PFSK-1 (cell line): ENCODE measurements around the gene LENG9.

ENCODE experiments used
- FOXP2 ChIP-seq: optimal IDR thresholded peaks from 2 replicates; pipeline ENCODE3; 2011; ENCODE audit warnings: borderline replicate concordance, control low read depth, inconsistent platforms; ENCODE audit not compliant: insufficient read depth; ENCODE audit errors: extremely low read length, extremely low read depth
- POLR2AphosphoS5 ChIP-seq: IDR thresholded peaks from 2 replicates; pipeline ENCODE4 v1.6.1; 2012; ENCODE audit warnings: low read depth, mild to moderate bottlenecking, control low read depth, low read length, moderate library complexity
- REST ChIP-seq, 2 experiments: IDR thresholded peaks; 2 replicates each; pipeline versions ENCODE4 v1.6.1 to v1.8.0; 2011 to 2012; ENCODE audit warnings: low read depth in 2 of 2, low read length in 2 of 2, control low read depth in 1 of 2, inconsistent platforms in 1 of 2, mild to moderate bottlenecking in 1 of 2, moderate library complexity in 1 of 2; ENCODE audit not compliant: insufficient read depth in 1 of 2
- SIN3A ChIP-seq: IDR thresholded peaks from 2 replicates; pipeline ENCODE4 v1.6.1; 2012; ENCODE audit warnings: mild to moderate bottlenecking, low read length, moderate library complexity, borderline replicate concordance; ENCODE audit not compliant: insufficient read depth
- TAF1 ChIP-seq: IDR thresholded peaks from 2 replicates; pipeline ENCODE4 v1.6.1; 2012; ENCODE audit warnings: low read length, control low read depth, borderline replicate concordance; ENCODE audit not compliant: insufficient read depth

LENG9 gene

GRCh38 chr19:54440641-54441040 is 22.9 kb downstream of the LENG9 start:
- TF ChIP-seq SIN3A (no peak), REST (IDR thresholded peaks at IDR 0.05; ENCODE audit: insufficient read depth in 1 of 2, low read depth in 2 of 2, low read length in 2 of 2) (no peak), POLR2AphosphoS5 (no peak)

- TF ChIP-seq TAF1, result no peak
- no peak for TF ChIP-seq FOXP2
- TF ChIP-seq POLR2AphosphoS5, result no peak
- no peak for TF ChIP-seq SIN3A
- TF ChIP-seq REST (IDR thresholded peaks at IDR 0.05; ENCODE audit: insufficient read depth in 1 of 2, low read depth in 2 of 2, low read length in 2 of 2), result no peak
Observed at GRCh38 chr19:54439174-54439851, 24.3 kb downstream of the LENG9 start.

- no peak for TF ChIP-seq POLR2AphosphoS5
- TF ChIP-seq REST (IDR thresholded peaks at IDR 0.05; ENCODE audit: insufficient read depth in 1 of 2, low read depth in 2 of 2, low read length in 2 of 2), result no peak
- no peak for TF ChIP-seq SIN3A
- TF ChIP-seq FOXP2, result no peak
Observed at GRCh38 chr19:54436628-54437252, 26.8 kb downstream of the LENG9 start.

GRCh38 chr19:54436031-54436523 is 27.5 kb downstream of the LENG9 start:
- no peak for TF ChIP-seq TAF1

GRCh38 chr19:54435551-54436016 is 28.0 kb downstream of the LENG9 start:
- no peak for TF ChIP-seq SIN3A
- no peak for TF ChIP-seq POLR2AphosphoS5
- no peak for TF ChIP-seq REST (IDR thresholded peaks at IDR 0.05; ENCODE audit: insufficient read depth in 1 of 2, low read depth in 2 of 2, low read length in 2 of 2)
